HG03135 (cell line): Measurements from ENCODE around the gene FCGR3A.
"Not testable (repeated sequence)": the region's sequence is repeated elsewhere in the genome, so short reads cannot be mapped to it uniquely, and the experiment has no call there.

Experiments
- ATAC-seq: cut with Tn5 transposase; IDR thresholded peaks from one replicate; pipeline ENCODE4 v1.9.1; 2021; ENCODE audit warnings: mild to moderate bottlenecking, moderate library complexity; ENCODE audit not compliant: unreplicated experiment

Gene FCGR3A

DNA sequence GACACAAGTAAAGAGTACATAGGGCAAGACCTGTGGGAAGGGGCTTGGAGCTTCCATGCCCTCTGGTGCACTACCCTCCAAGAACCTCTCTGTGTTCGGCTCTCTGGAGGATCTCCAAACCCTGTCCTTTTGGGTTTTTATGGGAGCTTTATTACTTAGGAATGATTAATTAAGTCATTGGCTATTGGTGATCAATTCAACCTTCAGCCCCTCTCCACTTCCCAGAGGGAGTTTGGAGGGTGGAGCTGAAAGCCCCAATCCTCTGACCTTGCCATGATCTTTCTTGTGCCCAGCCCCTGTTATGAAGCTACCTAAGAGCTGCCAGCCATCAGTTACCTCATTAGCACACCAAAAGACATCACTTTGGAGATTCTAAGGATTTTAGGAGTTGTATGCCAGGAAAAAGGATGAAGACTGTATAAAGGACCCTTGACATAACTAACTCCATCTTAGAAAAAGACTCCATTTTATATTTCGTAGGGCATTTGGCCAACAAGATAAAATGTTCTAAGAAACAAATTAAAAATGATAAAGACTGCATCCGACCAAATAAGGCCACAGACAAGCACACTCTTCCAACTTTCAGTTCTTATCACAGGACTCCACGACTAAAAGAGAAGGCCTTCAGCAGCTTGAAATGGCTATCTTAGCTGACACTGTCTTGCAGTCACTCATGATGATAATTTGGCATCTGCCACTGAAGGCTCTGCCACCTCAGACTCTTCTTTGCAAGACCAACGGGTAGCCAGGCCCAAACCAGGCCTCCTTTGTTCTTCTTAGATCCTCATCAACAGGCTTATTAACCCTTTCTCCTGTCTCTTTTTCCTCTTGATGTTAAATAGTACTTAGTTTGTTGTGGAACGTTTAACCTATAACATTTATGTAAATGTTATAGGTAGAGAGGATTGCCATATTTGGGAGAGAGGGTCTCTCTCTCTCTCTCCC lies 8.2 kb upstream of the FCGR3A start:
- ATAC-seq = not testable (repeated sequence)

DNA sequence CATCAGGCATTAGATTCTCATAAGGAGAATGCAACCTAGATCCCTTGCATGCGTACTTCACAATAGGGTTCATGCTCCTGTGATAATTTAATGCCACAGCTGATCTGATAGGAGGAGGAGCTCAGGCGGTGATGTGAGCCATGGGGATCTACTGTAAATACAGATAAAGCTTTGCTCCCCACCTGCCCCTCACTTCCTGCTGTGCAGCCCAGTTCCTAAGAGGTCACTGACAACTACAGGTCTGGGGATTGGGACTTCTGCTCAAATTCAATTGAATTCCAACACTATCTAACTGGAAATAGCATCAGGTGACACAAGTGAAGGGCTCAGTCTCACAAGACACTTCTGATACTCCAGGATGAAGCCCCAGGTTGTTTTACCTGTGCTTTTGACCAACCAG lies 7.4 kb upstream of the FCGR3A start:
- not testable (repeated sequence) for ATAC-seq

DNA sequence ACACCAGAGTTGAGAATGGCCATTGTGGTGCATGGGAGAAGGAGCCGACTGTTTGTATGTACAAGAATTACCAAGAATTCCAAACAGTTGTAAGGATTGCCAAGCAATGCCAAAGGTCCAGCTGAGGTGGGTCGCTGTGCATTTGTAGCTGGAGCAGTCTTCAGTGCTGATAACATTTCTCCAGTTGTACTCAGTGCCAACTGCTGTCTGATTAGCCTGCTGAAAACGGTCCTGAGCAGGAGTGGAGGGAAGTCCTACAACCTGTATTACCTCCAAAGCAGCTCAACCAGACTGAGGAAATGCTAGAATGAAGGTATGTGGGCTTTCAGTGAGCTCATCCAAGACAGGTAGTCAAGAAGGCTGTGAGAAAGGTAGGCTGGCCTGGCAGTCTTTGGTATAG lies 6.5 kb upstream of the FCGR3A start:
- not testable (repeated sequence) for ATAC-seq

DNA sequence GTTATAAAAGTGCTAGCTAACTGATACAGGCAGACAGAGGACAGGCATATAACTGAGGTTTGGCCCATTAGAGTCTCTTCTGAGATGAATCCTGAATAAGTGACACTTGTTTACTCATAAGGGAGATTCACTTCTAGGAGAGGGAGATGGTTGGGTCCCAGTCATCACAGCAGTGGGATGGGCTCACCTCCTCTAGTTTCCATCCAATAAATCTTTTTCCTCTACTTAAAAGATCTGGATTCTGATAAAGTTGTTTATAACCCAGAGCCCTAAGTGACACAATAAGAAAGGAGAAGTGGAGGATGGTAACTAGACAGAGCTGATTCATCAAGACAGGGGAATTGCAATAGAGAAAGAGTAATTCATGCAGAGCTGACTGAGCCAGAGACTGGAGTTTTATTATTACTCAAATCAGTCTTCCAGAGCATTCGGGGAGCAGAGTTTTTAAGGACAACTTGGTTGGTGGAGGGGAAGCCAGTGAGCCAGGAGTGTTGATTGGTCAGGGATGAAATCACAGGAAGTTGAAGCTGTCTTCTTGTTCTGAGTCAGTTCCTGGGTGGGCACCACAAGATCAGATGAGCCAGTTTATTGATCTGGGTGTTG lies 5.3 kb upstream of the FCGR3A start:
- not testable (repeated sequence) for ATAC-seq

DNA sequence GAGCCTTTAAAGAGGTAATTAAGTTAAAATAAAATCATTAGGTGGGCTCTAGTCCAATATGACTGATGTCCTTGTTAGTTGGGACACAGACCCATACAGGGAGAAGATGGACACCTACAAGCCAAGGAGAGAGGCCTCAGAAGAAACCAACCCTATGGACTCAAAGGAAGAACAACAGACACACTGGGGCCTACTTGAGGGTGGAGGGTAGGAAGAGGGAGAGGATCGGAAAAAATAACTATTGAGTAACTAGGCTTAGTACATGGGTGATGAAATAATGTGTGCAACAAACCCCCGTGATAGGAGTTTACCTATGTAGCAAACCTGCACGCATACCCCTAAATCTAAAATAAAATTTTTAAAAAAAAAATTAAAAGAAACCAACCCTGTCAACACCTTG lies 4.7 kb upstream of the FCGR3A start:
- ATAC-seq = not testable (repeated sequence)

DNA sequence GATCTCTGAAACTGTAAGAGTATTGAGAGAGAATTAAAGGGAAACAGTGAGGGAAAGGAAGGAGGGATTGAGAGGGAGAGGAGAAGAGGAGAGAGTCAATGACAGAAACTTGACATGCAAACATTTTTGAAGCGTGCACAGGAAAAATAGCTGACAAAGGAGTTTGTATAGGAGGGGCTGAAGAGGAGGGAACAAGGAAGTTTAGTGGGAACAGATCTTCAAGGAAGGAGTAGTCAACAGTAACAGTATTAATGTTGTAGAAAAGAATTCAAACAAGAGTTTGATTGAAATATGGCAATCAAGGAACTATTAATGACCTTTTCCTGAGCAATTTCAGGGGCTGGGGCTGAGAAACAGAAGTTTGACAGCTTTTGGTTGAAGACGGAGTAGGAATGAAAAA lies 4.0 kb upstream of the FCGR3A start:
- ATAC-seq = not testable (repeated sequence)

DNA sequence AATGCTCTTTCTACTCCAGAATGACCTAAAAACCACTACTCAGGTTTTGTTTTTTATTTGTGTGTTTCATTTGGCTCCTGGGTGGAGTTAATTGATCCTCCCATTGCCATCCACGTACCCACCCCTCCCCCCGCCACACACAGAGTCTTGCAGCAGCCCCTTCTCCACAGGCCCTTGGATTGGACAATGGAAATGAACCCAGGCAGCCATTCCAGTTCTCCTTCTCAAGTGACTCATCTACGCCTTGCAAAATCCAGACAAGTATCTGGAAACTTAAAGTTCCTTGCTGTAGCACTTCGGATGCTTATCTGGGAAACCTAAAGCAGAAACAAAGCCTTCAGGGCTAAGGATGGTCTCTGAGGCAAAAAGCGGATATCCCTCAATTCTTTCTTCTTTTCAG lies 1.3 kb upstream of the FCGR3A start:
- ATAC-seq = not testable (repeated sequence)

DNA sequence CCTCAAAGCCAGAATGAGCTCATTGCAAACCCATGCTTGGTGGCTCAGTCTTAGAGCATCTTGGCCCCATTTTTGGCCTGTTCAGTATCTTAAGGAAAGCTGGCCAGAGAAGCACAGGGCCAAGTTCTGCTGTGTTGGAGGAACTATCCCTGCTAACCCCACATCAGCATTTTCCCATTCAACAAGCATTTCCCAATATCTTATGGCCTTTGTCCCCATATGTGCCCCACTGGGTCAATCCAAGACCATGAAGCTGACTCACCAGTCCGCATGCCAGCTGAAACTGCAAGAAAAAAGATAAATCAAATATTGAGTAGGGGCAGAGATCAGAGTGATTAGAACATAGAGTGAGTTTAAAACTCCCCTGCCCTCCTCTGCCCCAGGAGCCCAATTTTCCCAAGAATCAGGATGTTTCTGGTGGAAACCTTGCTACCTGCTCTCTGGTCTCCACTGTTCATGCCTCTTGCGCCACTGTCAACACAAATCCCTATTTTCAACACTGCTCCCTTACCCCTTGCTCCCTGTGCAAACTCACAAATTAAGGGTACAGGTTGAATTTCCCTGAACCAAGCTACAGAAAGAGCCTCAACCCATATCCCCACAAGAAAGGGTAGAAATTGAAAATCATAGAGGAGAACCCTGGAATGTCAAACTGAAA lies 740 bp downstream of the FCGR3A start:
- ATAC-seq = not testable (repeated sequence)

DNA sequence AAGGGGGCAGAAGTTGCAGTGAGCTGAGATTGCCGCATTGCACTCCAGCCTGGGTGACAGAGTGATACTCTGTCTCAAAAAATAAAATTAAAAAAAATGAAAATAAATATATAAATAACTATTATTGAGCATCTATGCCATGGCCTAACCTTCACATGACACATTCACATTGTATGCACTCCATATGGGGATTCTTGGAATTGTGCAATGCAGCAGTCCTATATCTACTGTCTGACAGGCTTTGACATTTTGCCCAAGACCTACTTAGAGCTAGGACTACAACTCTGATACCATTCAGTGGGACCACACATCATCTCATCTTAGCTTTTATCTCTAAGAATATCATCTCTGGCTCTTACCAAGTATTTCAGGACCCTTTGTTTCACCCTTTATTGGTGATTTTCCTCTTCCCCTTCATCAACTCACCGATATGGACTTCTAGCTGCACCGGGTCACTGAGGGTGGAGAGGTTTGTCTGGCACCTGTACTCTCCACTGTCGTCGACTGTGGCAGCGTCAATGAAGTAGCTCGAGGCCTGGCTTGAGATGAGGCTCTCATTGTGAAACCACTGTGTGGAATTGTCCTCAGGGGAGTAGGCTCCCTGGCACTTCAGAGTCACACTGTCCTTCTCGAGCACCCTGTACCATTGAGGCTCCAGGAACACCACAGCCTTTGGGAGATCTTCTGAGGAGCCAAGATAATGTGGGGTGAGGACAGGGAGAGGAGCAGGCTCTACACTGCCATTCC lies 1.4 kb downstream of the FCGR3A start:
- ATAC-seq = not testable (repeated sequence)

- not testable (repeated sequence) for ATAC-seq
Observed at GRCh38 chr1:161545005-161545731, 4.5 kb downstream of the FCGR3A start.

DNA sequence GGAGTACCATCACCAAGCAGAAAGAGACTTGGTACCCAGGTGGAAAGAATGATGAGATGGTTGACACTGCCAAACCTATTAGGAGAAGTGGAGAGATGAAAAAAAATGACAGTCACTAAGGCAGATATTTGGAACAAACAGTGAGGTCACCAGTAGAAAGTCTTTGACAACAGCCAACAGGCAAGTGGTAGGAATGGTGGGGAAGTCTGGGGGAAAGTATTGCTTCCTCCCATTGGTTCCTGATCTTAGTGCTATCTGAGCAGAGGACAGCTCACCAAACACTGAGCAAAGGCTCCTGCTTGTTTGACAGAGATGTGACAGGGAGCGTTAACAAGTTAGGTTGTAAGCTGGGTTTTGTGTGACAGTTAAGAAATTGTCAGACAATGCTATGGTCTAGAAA lies 6.5 kb downstream of the FCGR3A start:
- not testable (repeated sequence) for ATAC-seq

DNA sequence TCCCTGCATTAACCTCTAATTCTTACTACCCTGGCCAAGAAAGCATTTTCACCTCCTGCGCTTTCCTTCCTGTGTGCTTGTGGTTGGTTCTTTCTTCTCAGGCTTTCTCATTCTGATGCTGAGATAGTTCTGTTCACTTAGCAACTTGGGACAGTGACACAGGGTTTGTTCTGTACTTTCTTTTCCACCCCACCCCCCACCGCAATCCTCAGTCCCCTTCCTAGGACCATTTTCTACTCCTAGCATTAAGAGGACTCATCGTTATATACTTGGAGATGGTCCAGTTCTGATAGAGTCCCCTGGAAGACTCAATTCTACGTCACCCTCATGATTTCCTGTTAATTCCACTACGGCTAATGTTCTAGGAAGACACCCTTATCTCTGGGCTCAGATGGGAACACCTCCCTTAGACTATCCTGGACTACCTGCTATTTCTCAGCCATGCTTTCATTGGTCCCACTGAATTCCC lies 7.5 kb downstream of the FCGR3A start:
- ATAC-seq = peak; percentile 51

- not testable (repeated sequence) for ATAC-seq
Observed at GRCh38 chr1:161540570-161540960, 9.1 kb downstream of the FCGR3A start.

GRCh38 chr1:161539731-161540569 lies 9.7 kb downstream of the FCGR3A start:
- ATAC-seq = peak; percentile 52

- not testable (repeated sequence) for ATAC-seq
Observed at GRCh38 chr1:161538925-161539479, 10.6 kb downstream of the FCGR3A start.

DNA sequence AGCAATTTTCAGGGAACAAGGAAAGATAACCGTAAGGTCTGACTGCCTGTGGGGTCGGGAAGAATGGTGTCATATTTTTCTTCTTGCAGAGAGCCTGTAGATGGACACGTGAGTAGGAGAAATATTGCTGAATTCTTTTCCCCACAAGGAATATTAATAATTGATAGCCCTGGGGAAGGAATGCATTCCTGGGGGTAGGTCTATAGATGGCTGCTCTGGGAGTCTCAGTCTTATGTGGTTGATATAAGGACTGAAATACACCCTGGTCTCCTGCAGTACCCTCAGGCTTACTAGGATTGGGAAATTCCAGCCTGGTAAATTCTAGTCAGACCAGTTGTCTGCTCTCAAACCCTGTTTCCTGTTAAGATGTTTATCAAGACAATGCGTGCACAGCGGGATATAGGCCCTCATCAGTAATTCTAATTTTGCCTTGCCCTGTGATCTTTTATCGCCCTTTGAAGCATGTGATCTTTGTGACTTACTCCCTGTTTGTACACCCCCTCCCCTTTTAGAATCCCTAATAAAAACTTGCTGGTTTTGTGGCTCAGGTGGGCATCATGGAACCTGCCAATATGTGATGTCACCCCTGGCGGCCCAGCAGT lies 12.4 kb downstream of the FCGR3A start:
- not testable (repeated sequence) for ATAC-seq

- ATAC-seq = not testable (repeated sequence)
Observed at GRCh38 chr1:161532644-161533567, 16.7 kb downstream of the FCGR3A start.
